ENCODE measurements around the gene RERE. TPM values are rescaled to one million over a fixed set of nuclear protein-coding genes. Genes with fewer than 3 reads are reported as not detected.
"Not testable (repeated sequence)": the region's sequence is repeated elsewhere in the genome, so short reads cannot be mapped to it uniquely, and the experiment has no call there.

Gene RERE
- total RNA-seq, 2 experiments from 2014 or later = 45.8 to 57.1 TPM

DNA sequence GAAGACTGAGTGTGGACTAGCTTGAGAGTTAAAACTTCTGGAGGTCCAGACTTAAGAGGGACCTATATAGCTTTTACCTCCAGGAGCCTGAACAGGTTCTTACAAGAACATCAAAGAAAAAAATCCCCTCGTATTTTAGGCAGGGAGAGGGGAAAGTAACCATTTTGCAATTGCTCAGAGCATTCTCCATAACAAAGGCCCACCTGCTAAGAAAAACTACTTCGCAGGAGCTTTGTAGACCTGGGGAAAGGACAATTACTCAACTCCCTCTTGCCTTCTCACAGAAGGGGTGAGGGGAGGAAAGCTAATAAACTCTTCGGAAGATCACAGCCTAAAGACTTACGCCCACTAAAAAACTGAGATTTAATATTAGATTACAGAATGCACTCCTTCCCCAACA, 86.3 kb downstream of the RERE start:
- peaks cover 6% of the 10 kb centered on the region for H3K4me1 Mint-ChIP-seq (ENCODE audit: low read depth)
- DNase-seq = no peak
- CTCF ChIA-PET = interaction anchor here (0.7 to 11.8 kb wide), 5 partner anchors 17 to 169 kb away, joined by 3 to 147 read pairs (median 3); no protein-coding TSS in a partner anchor
- POLR2A ChIA-PET = no interaction called here
- intact Hi-C loops (cut with micrococcal nuclease) = no loop called here
- no peak for TF ChIP-seq CTCF (IDR thresholded peaks at IDR 0.05)
- H3K27me3 Mint-ChIP-seq = no peaks in the 10 kb centered on the region
- no peak for ATAC-seq
- peaks cover 10% of the 10 kb centered on the region for H3K9me3 Mint-ChIP-seq
- H3K27ac Mint-ChIP-seq = no peak overlapping the region
- H3K36me3 Mint-ChIP-seq (ENCODE audit: low read depth) = peaks cover 10% of the 10 kb centered on the region
- H3K4me3 Mint-ChIP-seq = no peak overlapping the region

DNA sequence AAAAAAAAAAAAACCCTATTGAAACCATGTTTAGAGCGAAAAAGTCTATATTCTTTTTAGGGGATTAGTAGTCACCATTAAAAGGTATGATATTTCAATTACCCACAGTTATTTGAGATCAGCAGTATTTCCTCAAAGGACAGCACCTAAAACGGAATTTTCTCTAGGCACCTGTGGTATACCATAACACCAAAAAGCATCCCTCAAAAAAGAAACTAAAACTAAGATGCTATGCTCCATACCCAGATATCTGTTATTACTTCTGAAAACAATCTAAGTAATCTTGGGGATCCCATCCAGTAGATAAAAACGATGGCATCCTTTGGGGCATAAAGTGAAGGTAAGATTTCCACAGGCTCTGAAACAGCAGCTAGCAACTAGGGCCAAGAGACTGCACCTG, 89.0 kb downstream of the RERE start:
- no peak overlapping the region for H3K27ac Mint-ChIP-seq
- H3K27me3 Mint-ChIP-seq = no peaks in the 10 kb centered on the region
- POLR2A ChIA-PET = no interaction called here
- CTCF ChIA-PET = interaction anchor here (1.0 to 11.8 kb wide), 8 partner anchors 28 to 309 kb away, joined by 3 to 147 read pairs (median 4); no protein-coding TSS in a partner anchor
- ATAC-seq (no peak), DNase-seq (no peak)
- H3K4me3 Mint-ChIP-seq = no peak overlapping the region
- peaks cover 11% of the 10 kb centered on the region for H3K4me1 Mint-ChIP-seq (ENCODE audit: low read depth)
- H3K9me3 Mint-ChIP-seq = peaks cover 10% of the 10 kb centered on the region
- TF ChIP-seq CTCF (IDR thresholded peaks at IDR 0.05) = no peak
- intact Hi-C loops (cut with micrococcal nuclease) = loop anchor here (10.0 kb wide), 1 partner anchor 116 kb away; no protein-coding TSS in a partner anchor
- H3K36me3 Mint-ChIP-seq (ENCODE audit: low read depth) = peaks cover 10% of the 10 kb centered on the region

- Mint-ChIP-seq H3K9me3 (peaks cover 10% of the 10 kb centered on the region), H3K4me3 (no peak overlapping the region), H3K4me1 (ENCODE audit: low read depth) (peaks cover 15% of the 10 kb centered on the region), H3K27ac (no peak overlapping the region), H3K36me3 (ENCODE audit: low read depth) (peaks cover 10% of the 10 kb centered on the region), H3K27me3 (no peaks in the 10 kb centered on the region)
- intact Hi-C loops (cut with micrococcal nuclease) = loop anchor here (2.0 to 10.0 kb wide), 2 partner anchors 117 to 167 kb away; no protein-coding TSS in a partner anchor
- ATAC-seq (no peak), DNase-seq (no peak)
- POLR2A ChIA-PET = no interaction called here
- CTCF ChIA-PET = interaction anchor here (0.8 to 11.8 kb wide), 17 partner anchors 10 to 303 kb away, joined by 3 to 147 read pairs (median 4); no protein-coding TSS in a partner anchor
- TF ChIP-seq CTCF (IDR thresholded peaks at IDR 0.05) = no peak
Observed at GRCh38 chr1:8727809-8728213, 89.6 kb downstream of the RERE start.

DNA sequence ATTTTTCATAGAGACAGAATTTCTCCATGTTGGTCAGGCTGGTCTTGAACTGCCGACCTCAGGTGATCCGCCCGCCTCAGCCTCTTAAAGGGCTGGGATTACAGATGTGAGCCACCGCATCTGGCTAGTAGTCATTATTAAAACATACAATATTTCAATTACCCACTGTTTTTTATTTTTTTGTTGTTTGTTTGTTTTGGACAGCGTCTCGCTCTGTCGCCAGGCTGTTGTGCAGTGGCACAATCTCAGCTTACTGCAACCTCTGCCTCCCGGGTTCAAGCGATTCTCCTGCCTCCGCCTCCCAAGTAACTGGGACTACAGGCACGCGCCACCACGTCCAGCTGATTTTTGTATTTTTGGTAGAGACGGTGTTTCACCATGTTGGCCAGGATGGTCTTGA, 90.1 kb downstream of the RERE start:
- H3K27ac Mint-ChIP-seq; H3K36me3 Mint-ChIP-seq (ENCODE audit: low read depth); H3K4me3 Mint-ChIP-seq; H3K9me3 Mint-ChIP-seq; H3K27me3 Mint-ChIP-seq; ATAC-seq; POLR2A ChIA-PET; DNase-seq: not testable (repeated sequence)
- peaks cover 16% of the 10 kb centered on the region for H3K4me1 Mint-ChIP-seq (ENCODE audit: low read depth)
- CTCF ChIA-PET = interaction anchor here (0.7 to 11.8 kb wide), 48 partner anchors 10 to 715 kb away, joined by 3 to 147 read pairs (median 5); no protein-coding TSS in a partner anchor
- intact Hi-C loops (cut with micrococcal nuclease) = loop anchor here (2.0 to 10.0 kb wide), 2 partner anchors 117 to 167 kb away; no protein-coding TSS in a partner anchor

- H3K4me3 Mint-ChIP-seq; POLR2A ChIA-PET; ATAC-seq; DNase-seq; H3K27me3 Mint-ChIP-seq; H3K36me3 Mint-ChIP-seq (ENCODE audit: low read depth); H3K27ac Mint-ChIP-seq; H3K9me3 Mint-ChIP-seq: not testable (repeated sequence)
- CTCF ChIA-PET = interaction anchor here (0.6 to 11.8 kb wide), 61 partner anchors 8 to 715 kb away, joined by 3 to 147 read pairs (median 5); no protein-coding TSS in a partner anchor
- peaks cover 16% of the 10 kb centered on the region for H3K4me1 Mint-ChIP-seq (ENCODE audit: low read depth)
- intact Hi-C loops (cut with micrococcal nuclease) = loop anchor here (2.0 to 10.0 kb wide), 2 partner anchors 118 to 166 kb away; no protein-coding TSS in a partner anchor
- TF ChIP-seq CTCF (IDR thresholded peaks at IDR 0.05) = peak; percentile 44
Observed at GRCh38 chr1:8726801-8727186, 90.6 kb downstream of the RERE start.
